Stimulated activated naive CD8-positive, alpha-beta T cell treated with anti-CD3 and anti-CD28 coated beads, Interleukin-15, Interleukin-2, amounts not matched to agents 100 ng/mL and 50 ng/mL, for 24 hours (primary cell): ENCODE data around the gene QSOX2.

ENCODE experiments used
- H3K27ac Mint-ChIP-seq: one replicate; pipeline ENCODE4 v1.8.0; 2021; ENCODE audit warnings: mild to moderate bottlenecking, mixed read lengths
- H3K27me3 Mint-ChIP-seq: one replicate; pipeline ENCODE4 v1.8.0; 2021; ENCODE audit warnings: mixed read lengths
- H3K36me3 Mint-ChIP-seq: one replicate; pipeline ENCODE4 v1.8.0; 2021; ENCODE audit warnings: low read depth, mixed read lengths
- H3K4me1 Mint-ChIP-seq: one replicate; pipeline ENCODE4 v1.8.0; 2021; ENCODE audit warnings: low read depth, mixed read lengths
- H3K4me3 Mint-ChIP-seq: one replicate; pipeline ENCODE4 v1.8.0; 2021; ENCODE audit warnings: mild to moderate bottlenecking, mixed read lengths
- H3K9me3 Mint-ChIP-seq: one replicate; pipeline ENCODE4 v1.8.0; 2021; ENCODE audit warnings: mixed read lengths

The QSOX2 gene

DNA sequence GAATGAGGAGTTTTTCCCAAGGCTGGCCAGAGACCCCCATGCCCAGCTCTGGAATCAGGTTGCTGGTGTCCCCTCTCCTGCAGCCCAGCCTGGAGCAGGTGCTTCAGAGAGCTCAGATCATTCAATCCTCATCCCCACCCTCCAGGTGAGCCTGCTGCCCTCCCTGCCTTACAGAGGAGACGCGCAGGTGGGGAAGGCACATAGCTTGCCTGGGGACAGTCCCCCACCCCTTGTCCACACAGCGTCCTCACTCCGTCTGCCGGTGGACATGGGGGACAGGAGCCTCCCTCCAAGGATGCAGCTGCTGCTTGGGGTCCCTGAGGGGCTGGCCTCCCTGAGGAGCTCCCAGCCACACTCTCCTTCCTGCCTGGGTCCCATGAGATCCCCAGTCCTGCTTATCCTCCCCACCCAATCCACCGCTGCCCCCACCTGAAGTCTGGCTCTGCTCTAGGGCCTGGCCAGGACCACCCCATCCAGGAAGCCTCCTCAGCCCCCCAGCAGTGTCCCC, 17.1 kb upstream of the QSOX2 start:
- no peak overlapping the region for H3K4me3 Mint-ChIP-seq
- no peaks in the 10 kb centered on the region for H3K36me3 Mint-ChIP-seq
- no peak overlapping the region for H3K27ac Mint-ChIP-seq
- peaks cover 4% of the 10 kb centered on the region for H3K4me1 Mint-ChIP-seq
- no peaks in the 10 kb centered on the region for H3K9me3 Mint-ChIP-seq
- no peaks in the 10 kb centered on the region for H3K27me3 Mint-ChIP-seq

DNA sequence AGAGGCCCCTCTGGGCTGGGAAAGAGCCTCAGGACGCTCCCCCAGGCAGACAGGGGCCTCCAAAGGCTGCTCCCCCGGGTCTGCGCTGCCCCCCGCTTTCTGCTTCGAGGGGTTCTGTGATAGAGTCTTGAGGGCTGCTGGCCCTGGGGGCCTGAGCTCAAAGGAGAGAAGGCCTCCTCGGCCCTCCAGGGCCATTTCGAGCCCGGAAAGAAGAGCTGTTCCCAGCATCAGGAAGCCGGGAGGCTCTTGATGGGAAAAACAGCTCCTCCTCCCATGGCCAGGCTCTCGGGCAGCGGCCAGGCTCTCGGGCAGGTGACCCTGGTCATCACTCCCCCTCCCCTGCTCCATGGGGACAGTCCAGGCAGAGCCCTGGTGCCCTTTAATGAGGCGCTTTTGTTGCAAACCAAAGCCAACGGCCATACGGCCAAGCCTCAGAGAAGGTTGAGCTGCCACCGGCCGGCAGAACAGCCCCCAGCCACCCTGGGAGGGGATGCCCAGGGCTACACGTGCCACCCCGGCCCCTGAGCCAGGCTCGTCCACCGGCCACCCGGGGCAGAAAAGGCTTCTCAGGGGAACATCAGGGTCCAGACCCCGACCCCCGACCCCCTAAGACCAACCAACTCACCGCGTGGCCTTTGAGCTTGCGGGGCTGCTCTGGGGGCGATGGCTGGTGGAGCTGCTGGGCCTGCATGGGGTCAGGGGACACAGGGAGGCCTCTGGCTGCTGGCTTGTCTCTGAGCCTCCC, 16.2 kb upstream of the QSOX2 start:
- Mint-ChIP-seq H3K36me3 (no peaks in the 10 kb centered on the region), H3K4me1 (peaks cover 1% of the 10 kb centered on the region)

DNA sequence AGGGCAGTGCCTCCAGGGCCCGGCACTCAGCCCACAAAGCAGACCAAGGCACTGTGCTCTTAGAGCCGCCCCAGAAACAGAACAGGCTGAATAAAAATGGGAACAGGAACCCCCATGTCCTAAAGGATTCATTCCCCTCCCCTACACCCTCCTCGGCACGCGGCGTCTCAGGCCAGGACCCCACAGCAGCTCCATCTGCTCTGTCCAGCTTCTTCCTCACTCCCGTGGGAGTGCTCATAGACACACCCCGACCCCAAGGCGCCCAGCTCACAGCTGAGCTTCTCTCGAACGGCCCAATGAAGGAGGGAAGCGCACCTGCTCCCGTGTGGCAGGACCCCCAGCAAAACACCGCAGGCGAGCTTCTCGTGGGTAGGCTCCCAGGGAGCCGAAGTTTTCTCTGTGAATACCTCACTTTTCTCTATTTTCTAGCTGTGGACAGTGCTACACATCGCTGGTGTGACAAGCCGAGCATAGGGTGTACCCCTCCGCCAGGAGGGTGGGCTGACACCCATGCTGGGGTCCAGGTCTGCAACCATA, 15.4 kb upstream of the QSOX2 start:
- Mint-ChIP-seq H3K27ac (no peak overlapping the region), H3K36me3 (no peaks in the 10 kb centered on the region), H3K27me3 (no peaks in the 10 kb centered on the region)

More for the DNA sequence above, 16.2 kb upstream of the QSOX2 start:
- Mint-ChIP-seq H3K27ac (no peak overlapping the region), H3K27me3 (no peaks in the 10 kb centered on the region), H3K9me3 (no peaks in the 10 kb centered on the region), H3K4me3 (no peak overlapping the region)

DNA sequence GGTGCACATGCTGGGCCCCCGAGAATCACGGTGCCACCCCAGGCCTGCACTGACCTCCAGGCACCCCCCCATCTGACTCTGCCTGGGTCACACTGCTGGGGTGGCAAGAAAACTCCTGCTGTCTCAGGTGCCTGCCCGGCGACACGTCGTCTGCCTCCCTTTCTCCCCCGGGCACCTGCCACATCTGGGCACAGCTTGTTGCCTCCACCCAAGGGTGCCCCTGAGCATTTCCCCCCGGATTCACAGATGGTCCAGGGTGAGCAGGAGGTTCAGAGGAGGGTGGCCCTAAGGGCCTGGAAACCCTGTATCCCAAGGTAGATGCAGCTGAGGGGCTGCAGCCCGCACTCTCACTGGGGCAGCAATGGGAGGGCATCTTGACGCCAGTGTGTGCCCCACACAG, 14.9 kb upstream of the QSOX2 start:
- Mint-ChIP-seq H3K4me1 (no peaks in the 10 kb centered on the region), H3K4me3 (no peak overlapping the region), H3K27ac (no peak overlapping the region), H3K27me3 (no peaks in the 10 kb centered on the region), H3K9me3 (no peaks in the 10 kb centered on the region), H3K36me3 (no peaks in the 10 kb centered on the region)

More for the DNA sequence above, 15.4 kb upstream of the QSOX2 start:
- H3K4me1 Mint-ChIP-seq, result no peaks in the 10 kb centered on the region
- H3K4me3 Mint-ChIP-seq, result no peak overlapping the region
- no peaks in the 10 kb centered on the region for H3K9me3 Mint-ChIP-seq

DNA sequence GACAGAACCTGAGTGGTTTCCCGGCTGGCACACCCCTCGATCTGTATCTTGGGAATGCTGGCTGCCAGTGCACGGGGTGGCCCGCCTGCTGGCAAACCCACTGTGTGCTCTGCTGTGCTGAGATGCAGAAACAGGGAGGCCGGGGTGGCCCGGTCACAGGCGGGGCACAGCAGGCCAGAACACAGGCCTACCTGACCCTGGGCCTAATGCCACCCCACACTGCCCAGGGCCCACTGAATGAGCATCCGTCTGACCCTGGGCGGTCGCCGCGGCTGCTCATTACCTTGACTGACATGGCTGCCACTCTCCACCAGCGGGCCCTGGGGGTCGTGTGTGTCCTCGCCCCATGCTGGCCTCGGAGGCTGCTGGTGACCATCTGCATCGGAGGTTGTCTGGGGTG, 14.2 kb upstream of the QSOX2 start:
- Mint-ChIP-seq H3K27me3 (no peaks in the 10 kb centered on the region), H3K9me3 (no peaks in the 10 kb centered on the region), H3K36me3 (no peaks in the 10 kb centered on the region), H3K27ac (no peak overlapping the region), H3K4me1 (no peaks in the 10 kb centered on the region), H3K4me3 (no peak overlapping the region)

DNA sequence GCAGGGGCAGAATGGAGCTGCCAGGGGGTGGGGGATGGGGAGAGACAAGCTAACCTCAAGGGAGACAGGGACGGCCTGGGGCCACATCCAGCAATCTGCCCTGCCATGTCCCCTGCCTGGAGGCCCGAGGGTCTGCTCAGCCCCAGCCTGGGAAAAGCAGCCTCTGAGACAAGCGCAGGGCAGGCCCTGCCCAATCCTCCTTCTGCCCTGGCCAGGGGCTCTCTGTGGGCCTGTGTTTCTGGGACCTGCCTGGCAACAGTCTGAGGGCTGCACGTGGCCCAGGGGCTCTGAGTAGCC, 13.9 kb upstream of the QSOX2 start:
- H3K27me3 Mint-ChIP-seq, result no peaks in the 10 kb centered on the region
- no peaks in the 10 kb centered on the region for H3K4me1 Mint-ChIP-seq
- no peak overlapping the region for H3K27ac Mint-ChIP-seq
- no peaks in the 10 kb centered on the region for H3K36me3 Mint-ChIP-seq
- no peak overlapping the region for H3K4me3 Mint-ChIP-seq
- H3K9me3 Mint-ChIP-seq, result no peaks in the 10 kb centered on the region

DNA sequence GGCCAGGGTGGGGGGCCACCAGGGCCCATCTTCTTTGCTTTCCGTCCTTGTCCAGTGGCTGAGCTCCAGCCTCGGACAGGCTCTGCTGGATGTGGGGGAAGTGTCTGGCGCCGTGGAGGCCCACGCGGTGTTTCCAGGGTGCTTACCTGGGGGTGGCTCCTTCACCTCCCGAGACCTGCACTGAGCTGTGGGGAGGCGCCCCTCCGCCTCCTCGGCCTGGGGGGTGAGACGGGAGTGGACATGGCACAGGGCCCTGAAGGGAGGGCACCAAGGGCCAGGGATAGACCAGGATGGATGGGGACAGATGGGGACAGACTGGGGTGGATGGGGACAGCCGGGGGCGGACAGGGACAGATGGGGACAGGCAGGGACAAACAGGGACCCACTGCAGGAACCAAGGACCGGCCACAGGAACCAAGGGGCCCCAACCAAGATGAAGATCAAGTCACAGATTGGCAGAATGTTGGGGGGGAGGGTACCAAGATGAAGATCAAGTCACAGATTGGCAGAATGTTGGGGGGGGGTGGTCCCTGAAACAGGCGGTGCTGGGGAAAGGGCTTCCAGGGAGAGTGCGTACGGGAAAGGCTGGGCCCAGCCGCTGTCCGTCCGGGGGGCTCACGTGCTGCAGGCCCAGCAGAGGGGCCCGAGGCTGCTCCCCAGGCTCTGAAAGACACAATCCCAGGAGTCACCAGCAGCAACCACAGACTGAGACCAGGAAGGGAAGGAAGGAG, 13.3 kb upstream of the QSOX2 start:
- no peak overlapping the region for H3K27ac Mint-ChIP-seq
- no peaks in the 10 kb centered on the region for H3K36me3 Mint-ChIP-seq
- H3K9me3 Mint-ChIP-seq, result no peaks in the 10 kb centered on the region
- no peaks in the 10 kb centered on the region for H3K4me1 Mint-ChIP-seq
- H3K4me3 Mint-ChIP-seq, result no peak overlapping the region
- H3K27me3 Mint-ChIP-seq, result no peaks in the 10 kb centered on the region

DNA sequence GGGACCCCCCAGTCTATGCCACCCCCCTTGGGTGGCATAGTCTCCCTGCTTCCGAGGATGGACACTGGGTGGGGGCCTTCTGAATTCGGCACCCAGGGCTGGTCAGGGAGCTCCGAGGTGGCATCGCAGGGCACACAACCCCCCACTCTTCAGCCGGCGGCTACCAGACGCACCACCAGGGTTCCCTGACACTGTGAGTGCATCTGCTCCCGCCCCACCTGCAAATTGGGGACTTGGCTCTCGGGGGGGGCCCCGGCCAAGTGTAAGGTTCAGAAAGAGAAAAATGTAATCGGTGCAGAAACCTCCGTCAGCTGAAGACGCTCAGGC, 12.7 kb upstream of the QSOX2 start:
- no peak overlapping the region for H3K27ac Mint-ChIP-seq
- no peaks in the 10 kb centered on the region for H3K9me3 Mint-ChIP-seq
- no peaks in the 10 kb centered on the region for H3K36me3 Mint-ChIP-seq
- no peak overlapping the region for H3K4me3 Mint-ChIP-seq
- H3K4me1 Mint-ChIP-seq, result no peaks in the 10 kb centered on the region
- no peaks in the 10 kb centered on the region for H3K27me3 Mint-ChIP-seq

DNA sequence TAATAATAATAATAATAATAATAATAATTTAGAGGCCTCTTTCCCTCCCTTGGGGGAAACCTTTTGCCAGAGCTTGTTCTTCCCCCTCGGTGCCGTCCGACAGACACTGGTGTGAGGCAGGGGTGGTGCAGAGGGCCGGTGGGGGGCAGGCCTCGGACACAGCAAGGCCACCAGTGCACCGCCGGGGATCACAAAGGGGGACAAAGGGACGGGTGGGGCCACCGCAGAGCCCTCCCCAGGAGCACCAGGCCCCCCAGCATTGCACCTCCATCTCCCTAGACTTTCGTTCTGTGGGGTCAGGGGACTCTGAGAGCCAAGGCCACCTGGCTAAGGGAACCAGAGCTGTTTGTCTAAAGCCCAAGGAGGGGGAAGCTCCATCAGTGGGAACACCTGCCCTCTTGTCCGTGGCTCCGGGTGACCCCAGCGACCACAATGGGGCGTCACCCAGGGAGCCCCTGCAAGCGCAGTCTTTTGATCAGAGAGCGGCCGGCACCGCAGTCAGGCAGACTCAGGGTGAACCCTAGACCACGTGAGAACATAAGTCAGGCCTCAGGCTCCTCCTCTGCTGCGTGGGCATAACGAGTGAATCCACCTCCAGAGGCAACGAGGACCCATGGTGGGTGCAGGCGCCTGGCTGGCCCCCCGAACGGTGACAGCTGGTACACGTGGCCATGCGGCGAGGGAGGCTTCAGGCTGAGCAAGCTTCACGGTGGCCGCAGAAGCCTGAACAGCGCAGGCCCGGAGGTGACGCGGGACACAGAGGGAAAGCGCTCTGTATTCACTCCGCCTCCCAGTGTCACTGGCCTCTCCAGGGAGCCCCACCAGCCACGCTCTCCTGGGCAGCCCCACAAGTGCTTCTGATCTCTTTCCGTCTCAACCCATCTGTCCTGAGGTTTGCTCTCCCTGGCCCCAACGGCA, 12.0 kb upstream of the QSOX2 start:
- Mint-ChIP-seq H3K27ac (no peak overlapping the region), H3K36me3 (no peaks in the 10 kb centered on the region), H3K9me3 (no peaks in the 10 kb centered on the region), H3K4me1 (no peaks in the 10 kb centered on the region), H3K27me3 (no peaks in the 10 kb centered on the region), H3K4me3 (no peak overlapping the region)

DNA sequence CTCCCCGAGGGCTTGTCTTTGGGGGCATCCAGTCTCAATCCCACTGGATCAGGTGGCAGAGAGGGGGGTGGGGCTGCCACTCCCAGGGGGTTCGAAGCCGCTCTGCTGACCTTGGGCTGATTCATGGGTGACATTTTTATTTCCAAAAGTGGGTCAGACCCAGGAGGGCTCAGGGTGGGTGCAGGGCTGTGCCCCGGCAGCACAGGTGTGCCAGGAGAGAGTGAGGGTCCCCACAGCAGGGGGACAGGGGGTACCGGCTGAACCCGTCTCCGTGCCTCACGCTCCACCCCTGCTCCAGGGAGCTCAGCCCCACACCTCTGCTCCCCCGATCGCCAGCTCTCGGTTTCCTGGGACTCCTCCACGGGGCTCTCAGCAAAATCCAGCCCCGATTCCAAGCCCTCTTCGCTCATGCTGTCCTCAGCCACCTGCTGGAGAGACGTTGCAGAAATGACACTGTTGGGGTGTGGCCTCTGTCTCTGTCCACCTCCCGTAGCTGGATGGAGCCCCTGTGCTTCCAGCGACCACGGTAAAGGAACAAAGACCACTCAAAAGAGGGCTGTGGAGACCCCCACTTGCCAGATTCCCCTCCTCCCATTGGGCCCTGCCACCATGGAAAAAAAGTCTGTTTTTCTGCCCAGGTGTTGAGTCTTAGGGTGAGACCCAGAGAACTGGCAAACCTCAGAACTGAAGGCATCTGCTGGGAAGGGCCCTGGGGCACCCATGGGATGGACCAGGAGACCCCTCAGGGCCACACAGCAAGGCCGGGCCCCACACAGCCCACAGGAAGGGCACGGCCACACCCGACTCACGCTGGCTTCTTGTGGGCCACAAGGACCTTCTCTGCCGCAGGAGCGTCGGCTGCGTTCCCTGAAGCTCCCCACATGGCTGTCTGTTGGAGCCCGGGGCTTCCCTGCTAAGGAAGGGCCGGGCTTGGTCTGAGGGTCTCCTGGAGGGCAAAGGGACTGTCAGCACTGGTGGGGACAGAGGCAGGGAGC, 10.6 kb upstream of the QSOX2 start:
- H3K4me1 Mint-ChIP-seq, result no peaks in the 10 kb centered on the region
- H3K4me3 Mint-ChIP-seq, result no peak overlapping the region
- H3K36me3 Mint-ChIP-seq, result no peaks in the 10 kb centered on the region
- no peaks in the 10 kb centered on the region for H3K27me3 Mint-ChIP-seq
- H3K9me3 Mint-ChIP-seq, result no peaks in the 10 kb centered on the region
- no peak overlapping the region for H3K27ac Mint-ChIP-seq

DNA sequence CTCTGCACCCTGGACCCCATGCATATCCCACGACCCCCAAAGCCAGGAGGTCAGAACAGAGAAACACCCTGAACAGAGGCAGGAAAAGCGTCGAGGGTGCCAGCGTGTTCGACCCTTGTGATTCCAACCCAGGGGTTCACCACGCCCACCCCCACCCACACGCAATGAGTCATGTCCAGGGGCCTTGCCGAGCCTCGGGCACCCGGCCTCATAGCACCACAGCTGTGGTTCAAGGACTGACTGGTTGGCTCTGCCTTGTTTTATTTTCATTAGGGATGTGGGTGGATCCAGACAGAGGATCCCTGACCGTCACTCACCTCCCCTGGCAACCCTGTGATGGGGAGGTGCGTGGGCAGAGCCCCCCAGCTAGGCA, 9.5 kb upstream of the QSOX2 start:
- Mint-ChIP-seq H3K27ac (no peak overlapping the region), H3K36me3 (no peaks in the 10 kb centered on the region), H3K27me3 (no peaks in the 10 kb centered on the region), H3K4me3 (no peak overlapping the region), H3K9me3 (no peaks in the 10 kb centered on the region), H3K4me1 (no peaks in the 10 kb centered on the region)

DNA sequence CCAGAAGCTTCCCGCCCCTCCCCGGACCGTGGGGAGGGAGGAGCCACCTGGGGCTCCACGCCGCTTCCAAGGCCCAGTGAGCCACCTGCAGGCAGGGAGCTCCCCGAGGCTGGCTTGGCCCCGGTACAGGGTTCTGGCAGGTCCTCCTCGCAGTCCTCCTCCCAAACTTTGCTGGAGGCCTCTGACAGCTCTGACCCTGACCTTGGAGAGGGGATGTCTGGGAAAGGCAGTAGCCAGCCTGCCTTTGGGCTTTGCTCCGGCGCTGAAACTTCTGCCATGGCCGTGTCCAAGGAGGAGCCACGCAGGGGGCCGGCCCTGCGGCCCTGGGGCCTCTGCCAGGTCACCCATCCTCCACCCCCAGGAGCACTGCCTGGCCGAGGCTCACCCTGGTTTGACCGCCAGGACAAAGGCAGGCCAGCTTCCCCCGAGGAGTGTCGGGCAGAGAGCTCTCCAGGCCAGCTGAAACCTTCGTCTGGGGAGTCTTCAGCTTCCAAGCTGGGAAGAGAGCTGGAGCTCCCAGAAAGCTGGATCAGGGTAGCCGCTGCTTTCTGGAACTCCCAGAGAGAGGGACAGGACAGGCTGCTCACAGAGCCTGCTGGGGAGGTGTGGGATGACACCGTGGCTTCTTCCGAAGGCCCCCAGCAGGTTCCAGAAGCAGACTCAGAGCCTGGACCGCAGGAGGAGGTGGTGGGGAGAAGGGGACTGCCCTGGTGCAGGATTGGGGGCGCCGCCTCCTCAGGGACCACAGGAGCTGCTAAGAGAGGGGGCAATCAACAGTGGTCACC, 9.0 kb upstream of the QSOX2 start:
- Mint-ChIP-seq H3K4me1 (no peaks in the 10 kb centered on the region), H3K27ac (no peak overlapping the region), H3K36me3 (no peaks in the 10 kb centered on the region), H3K9me3 (no peaks in the 10 kb centered on the region), H3K4me3 (no peak overlapping the region), H3K27me3 (no peaks in the 10 kb centered on the region)

DNA sequence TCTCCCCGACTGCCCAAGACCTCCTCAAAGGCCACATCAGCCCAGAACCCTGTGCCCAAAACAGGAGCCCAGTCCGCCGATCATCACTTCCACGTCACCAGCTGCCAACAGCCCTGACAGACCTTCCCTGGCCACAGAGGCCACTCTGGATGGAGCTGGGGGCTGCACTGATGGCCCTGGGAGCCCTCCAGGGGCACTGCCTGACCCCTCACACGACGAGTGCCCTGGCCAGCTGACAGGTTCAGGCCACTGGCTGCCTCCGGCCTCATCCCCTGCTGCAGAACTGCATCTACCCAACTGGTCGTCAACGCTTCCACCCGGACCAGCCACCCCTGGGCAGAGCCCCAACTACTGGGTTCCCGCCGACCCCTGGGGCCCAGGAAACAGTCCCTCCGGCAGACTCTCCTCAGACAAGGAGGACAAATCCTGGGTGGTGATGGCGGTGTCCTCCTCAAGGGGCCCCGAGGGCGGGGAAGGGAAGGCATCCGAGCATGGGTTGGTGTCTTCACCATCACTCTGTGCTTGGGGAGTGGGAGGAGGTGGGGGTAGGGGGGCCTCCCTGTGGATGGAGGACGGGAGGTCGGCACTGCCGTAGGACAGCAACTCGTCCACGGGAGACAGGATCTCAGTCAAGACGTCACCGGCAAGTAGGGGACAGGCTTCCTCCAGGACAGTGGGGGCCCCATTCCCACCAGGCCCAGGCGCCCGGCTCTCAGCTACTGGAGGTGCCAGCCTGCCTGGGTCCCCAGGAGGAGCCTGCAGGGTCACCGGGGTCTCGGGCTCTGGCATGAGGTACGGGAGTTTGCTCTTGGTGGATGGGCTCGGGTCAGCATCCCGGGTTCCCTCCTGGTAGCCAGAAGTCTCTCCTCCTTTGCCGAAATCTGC, 7.9 kb upstream of the QSOX2 start:
- Mint-ChIP-seq H3K36me3 (no peaks in the 10 kb centered on the region), H3K9me3 (no peaks in the 10 kb centered on the region), H3K4me3 (no peak overlapping the region), H3K4me1 (no peaks in the 10 kb centered on the region), H3K27me3 (no peaks in the 10 kb centered on the region), H3K27ac (no peak overlapping the region)
